Measurements from ENCODE around the gene GALK1.

GALK1 gene

GRCh38 chr17:75724016-75725003 lies 40.7 kb downstream of the GALK1 start:
- DNase-seq (ENCODE audit: low spot score), result no peak

GRCh38 chr17:75723171-75723930 lies 41.6 kb downstream of the GALK1 start:
- DNase-seq (ENCODE audit: low spot score), result no peak

- DNase-seq (ENCODE audit: low spot score), result no peak
These were observed 42.4 kb downstream of the GALK1 start for GRCh38 chr17:75722542-75723095.

GRCh38 chr17:75722076-75722475 lies 42.9 kb downstream of the GALK1 start:
- DNase-seq (ENCODE audit: low spot score), result no peak

GRCh38 chr17:75721463-75722011 lies 43.5 kb downstream of the GALK1 start:
- no peak for DNase-seq (ENCODE audit: low spot score)

GRCh38 chr17:75720656-75721462 lies 44.1 kb downstream of the GALK1 start, which contains the start of gene ITGB4:
ITGB4 (plus strand) TSS chr17:75721459; CDS start chr17:75724704, 3,245 bp downstream.
- peak; percentile 80 for DNase-seq (ENCODE audit: low spot score)

- DNase-seq (ENCODE audit: low spot score), result no peak
These were observed 45.3 kb downstream of the GALK1 start for GRCh38 chr17:75719732-75720131.

GRCh38 chr17:75712446-75712845 lies 52.5 kb downstream of the GALK1 start:
- no peak for DNase-seq (ENCODE audit: low spot score)

All from ecto neural progenitor cell (in vitro differentiated cells).